ENCODE data around the gene CR1.
"Not testable (repeated sequence)": the region's sequence is repeated elsewhere in the genome, so short reads cannot be mapped to it uniquely, and the experiment has no call there.

- TF ChIP-seq, protein P1, sequence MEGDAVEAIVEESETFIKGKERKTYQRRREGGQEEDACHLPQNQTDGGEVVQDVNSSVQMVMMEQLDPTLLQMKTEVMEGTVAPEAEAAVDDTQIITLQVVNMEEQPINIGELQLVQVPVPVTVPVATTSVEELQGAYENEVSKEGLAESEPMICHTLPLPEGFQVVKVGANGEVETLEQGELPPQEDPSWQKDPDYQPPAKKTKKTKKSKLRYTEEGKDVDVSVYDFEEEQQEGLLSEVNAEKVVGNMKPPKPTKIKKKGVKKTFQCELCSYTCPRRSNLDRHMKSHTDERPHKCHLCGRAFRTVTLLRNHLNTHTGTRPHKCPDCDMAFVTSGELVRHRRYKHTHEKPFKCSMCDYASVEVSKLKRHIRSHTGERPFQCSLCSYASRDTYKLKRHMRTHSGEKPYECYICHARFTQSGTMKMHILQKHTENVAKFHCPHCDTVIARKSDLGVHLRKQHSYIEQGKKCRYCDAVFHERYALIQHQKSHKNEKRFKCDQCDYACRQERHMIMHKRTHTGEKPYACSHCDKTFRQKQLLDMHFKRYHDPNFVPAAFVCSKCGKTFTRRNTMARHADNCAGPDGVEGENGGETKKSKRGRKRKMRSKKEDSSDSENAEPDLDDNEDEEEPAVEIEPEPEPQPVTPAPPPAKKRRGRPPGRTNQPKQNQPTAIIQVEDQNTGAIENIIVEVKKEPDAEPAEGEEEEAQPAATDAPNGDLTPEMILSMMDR (IDR thresholded peaks at IDR 0.05), result not testable (repeated sequence)
- not testable (repeated sequence) for TF ChIP-seq POLR2A (IDR thresholded peaks at IDR 0.05)
These were observed 40.3 kb downstream of the CR1 start for GRCh38 chr1:207536263-207536662.
